Upper lobe of right lung (tissue), 1 donor: ENCODE measurements around the gene BICC1. TPM values are rescaled to one million over a fixed set of nuclear protein-coding genes. Genes with fewer than 3 reads are reported as not detected.

ENCODE experiments used
- ATAC-seq: fragments of 200-7000 bp; cut with Tn5 transposase; one replicate; pipeline ENCODE4 v1.9.1; 2020; ENCODE audit warnings: mild to moderate bottlenecking, moderate library complexity
- DNase-seq: peaks from one replicate; pipeline ENCODE4 v3.0.0-alpha.2; 2020
- H3K27ac ChIP-seq: fragments of 200-600 bp; one replicate; pipeline ENCODE4 v1.8.0; 2022
- H3K27me3 ChIP-seq: fragments of 200-600 bp; one replicate; pipeline ENCODE4 v1.8.0; 2022; ENCODE audit warnings: mild to moderate bottlenecking
- H3K36me3 ChIP-seq: fragments of 200-600 bp; one replicate; pipeline ENCODE4 v1.8.0; 2022
- H3K4me1 ChIP-seq: fragments of 200-600 bp; one replicate; pipeline ENCODE4 v1.8.0; 2022
- H3K4me3 ChIP-seq: fragments of 200-600 bp; one replicate; pipeline ENCODE4 v1.8.0; 2022; ENCODE audit warnings: mild to moderate bottlenecking
- H3K9me3 ChIP-seq: fragments of 200-600 bp; one replicate; pipeline ENCODE4 v1.8.0; 2022
- CTCF ChIP-seq: fragments of 200-600 bp; IDR thresholded peaks from one replicate; pipeline ENCODE4 v1.8.0; 2022; ENCODE audit warnings: antibody characterized with exemption
- intact Hi-C: fragments of 100-400 bp; cut with DNase I; formaldehyde crosslinking; loops from one replicate; pipeline ENCODE4 v1.11.0; 2022
- total RNA-seq: library from RNA; stranded (reverse); fragmentation: NEBNext Ultra II Directional; extraction: Animal tissue kit (Norgen Biotek cat#: 25700); gene quantifications from one replicate; pipeline ENCODE4 v1.2.1, GENCODE V29; 2021
- donor health status: DM: no; HTN: yes; CAD: no; lungs with severe emphysema.

BICC1 gene
- total RNA-seq, 1 donor from 2014 or later = 9.2 TPM

DNA sequence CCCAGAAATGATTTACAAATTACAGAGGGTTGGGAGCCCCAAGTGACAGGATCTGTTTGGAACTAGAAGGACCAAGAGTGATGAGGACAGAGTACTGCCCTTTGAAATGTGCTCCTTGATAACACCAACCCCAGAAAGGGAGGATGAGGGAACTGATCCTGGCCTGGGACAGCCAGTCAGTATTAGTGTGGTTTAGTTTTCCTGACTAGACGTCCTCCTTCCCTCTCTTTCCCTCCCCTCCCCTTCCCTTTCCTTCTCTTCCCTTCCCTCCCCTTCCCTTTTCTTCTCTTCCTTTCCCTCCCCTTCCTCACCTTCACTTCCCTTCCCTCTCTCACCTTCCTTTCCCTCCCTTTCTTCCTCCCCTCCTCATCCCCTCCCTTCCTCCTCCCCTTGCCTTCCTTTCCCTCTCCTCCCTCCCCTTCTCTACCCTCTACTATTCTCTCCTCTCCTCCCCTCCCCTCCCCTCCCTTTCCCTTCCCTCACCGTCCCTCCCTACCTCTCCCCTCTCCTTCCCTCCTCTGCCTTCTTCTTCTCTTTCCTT lies 31.0 kb upstream of the BICC1 start:
- no peak overlapping the region for H3K4me3 ChIP-seq
- TF ChIP-seq CTCF = no peak
- no peaks in the 10 kb centered on the region for H3K9me3 ChIP-seq
- DNase-seq (no peak), ATAC-seq (no peak)
- no peaks in the 10 kb centered on the region for H3K36me3 ChIP-seq
- no peaks in the 10 kb centered on the region for H3K27me3 ChIP-seq
- H3K27ac ChIP-seq = no peak overlapping the region
- H3K4me1 ChIP-seq = no peaks in the 10 kb centered on the region
- intact Hi-C loops = no loop called here

- H3K27ac ChIP-seq = no peak overlapping the region
- DNase-seq (no peak), ATAC-seq (no peak)
- H3K4me1 ChIP-seq = no peaks in the 10 kb centered on the region
- H3K27me3 ChIP-seq = no peaks in the 10 kb centered on the region
- intact Hi-C loops = no loop called here
- TF ChIP-seq CTCF = no peak
- H3K4me3 ChIP-seq = no peak overlapping the region
- no peaks in the 10 kb centered on the region for H3K9me3 ChIP-seq
- no peaks in the 10 kb centered on the region for H3K36me3 ChIP-seq
Observed at GRCh38 chr10:58486821-58487220, 25.9 kb upstream of the BICC1 start.

DNA sequence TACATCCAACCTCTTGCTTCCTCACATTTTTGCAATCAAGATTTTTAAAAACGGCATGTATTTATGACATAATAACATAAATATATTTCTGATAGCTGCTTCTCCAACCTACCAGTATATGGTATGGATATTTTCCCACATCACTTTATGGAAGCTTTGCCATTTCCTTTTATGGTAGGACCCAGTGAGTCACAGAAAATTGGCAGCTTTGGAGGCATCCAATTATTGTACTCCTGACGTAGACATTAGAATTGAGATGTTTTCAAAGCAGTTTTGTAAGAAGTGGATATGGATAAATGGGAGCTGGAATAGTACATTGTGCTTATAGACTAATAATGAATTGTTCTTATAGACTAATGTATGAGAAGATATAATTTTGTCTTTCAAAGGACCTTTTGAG lies 23.8 kb upstream of the BICC1 start:
- Histone ChIP-seq H3K27me3 (no peaks in the 10 kb centered on the region), H3K4me1 (no peaks in the 10 kb centered on the region), H3K4me3 (no peak overlapping the region), H3K36me3 (no peaks in the 10 kb centered on the region), H3K9me3 (no peaks in the 10 kb centered on the region), H3K27ac (no peak overlapping the region)
- intact Hi-C loops = no loop called here
- ATAC-seq = no peak
- DNase-seq = no peak
- TF ChIP-seq CTCF = no peak

GRCh38 chr10:58502956-58503355 lies 9.7 kb upstream of the BICC1 start:
- DNase-seq = no peak
- H3K36me3 ChIP-seq = no peaks in the 10 kb centered on the region
- H3K4me1 ChIP-seq = no peaks in the 10 kb centered on the region
- TF ChIP-seq CTCF = no peak
- H3K9me3 ChIP-seq = no peaks in the 10 kb centered on the region
- no peak overlapping the region for H3K4me3 ChIP-seq
- intact Hi-C loops = no loop called here
- no peak overlapping the region for H3K27ac ChIP-seq
- no peak for ATAC-seq
- H3K27me3 ChIP-seq = no peaks in the 10 kb centered on the region

GRCh38 chr10:58508316-58508715 lies 4.4 kb upstream of the BICC1 start:
- no peak for TF ChIP-seq CTCF
- intact Hi-C loops = no loop called here
- Histone ChIP-seq H3K36me3 (no peaks in the 10 kb centered on the region), H3K9me3 (no peaks in the 10 kb centered on the region), H3K27ac (no peak overlapping the region), H3K4me1 (peaks cover under 1% of the 10 kb centered on the region), H3K27me3 (peaks cover 15% of the 10 kb centered on the region), H3K4me3 (no peak overlapping the region)
- no peak for DNase-seq
- ATAC-seq = no peak
